ENCODE results near the gene FNDC10. TPM values are rescaled to one million over a fixed set of nuclear protein-coding genes. Genes with fewer than 3 reads are reported as not detected.
A peak's percentile ranks its signal among the peaks of the same experiment; 100 is the strongest.

FNDC10 gene
- total and polyA plus RNA-seq, 9 of the 15 experiments (the other 6 are each of a cell fraction or from before 2014, with no cell fraction given) = 0.08 to 6.3 (median 1.6) TPM

- no peak overlapping the region for H3K4me2 ChIP-seq (ENCODE audit: insufficient read depth, low read length)
- CTCF ChIA-PET (ENCODE audit: low intra/inter-chr PET ratio) = interaction anchor here (0.5 kb wide), 1 partner anchor 201 kb away, joined by 3 read pairs; the partner anchor contains the start of gene DVL1
- no peaks in the 10 kb centered on the region for H3K27me3 ChIP-seq (ENCODE audit: control insufficient read depth in 2 of 2, insufficient read depth in 2 of 2, low read length in 2 of 2)
- peak overlapping the region in 1 of 2 experiments; percentile 67; a peak in 1 of 4 replicates for H3K9ac ChIP-seq (ENCODE audit: insufficient read depth in 1 of 2, low read depth in 2 of 2, low read length in 2 of 2)
- H3K9me1 ChIP-seq (ENCODE audit: control insufficient read depth, insufficient read depth, low read length) = peaks cover 7% of the 10 kb centered on the region
- DNase-seq (ENCODE audit: extremely low read depth in 1 of 4, low spot score in 3 of 4) (no peak), FAIRE-seq (no peak), ATAC-seq (no peak)
- 93% methylated on average over 7 of the region's 7 CpGs for WGBS (ENCODE audit: insufficient coverage, low coverage, missing lambda C conversion rate)
- no peak overlapping the region for H3K27ac ChIP-seq (ENCODE audit: extremely low read depth, low read depth, low read length)
- no peaks in the 10 kb centered on the region for H3K9me3 ChIP-seq (replicated peaks; ENCODE audit: control insufficient read depth, insufficient read depth, low read depth, low read length)
- in situ Hi-C loops (cut with MboI) (no loop called here), intact Hi-C loops (cut with micrococcal nuclease) (no loop called here)
- H2AFZ ChIP-seq (ENCODE audit: low read depth, low read length) = no peak overlapping the region
- H4K20me1 ChIP-seq (replicated peaks; ENCODE audit: control insufficient read depth, insufficient read depth, low read length) = peaks cover 23% of the 10 kb centered on the region
- H3K36me3 ChIP-seq (ENCODE audit: control insufficient read depth, insufficient read depth, low read length) = peaks cover 57% of the 10 kb centered on the region; the same call in 2 of the 3 replicates
- TF ChIP-seq ZNF583 (CRISPR knock-in tag; IDR thresholded peaks at IDR 0.05) (no peak), NEUROD1 (IDR thresholded peaks at IDR 0.05; ENCODE audit: borderline replicate concordance, low read depth, low read length, partially characterized antibody) (no peak), ATF3 (IDR thresholded peaks at IDR 0.05) (no peak), ATF3 (CRISPR knock-in tag; conservative IDR thresholded peaks at IDR 0.05) (no peak), GABPA (tag; conservative IDR thresholded peaks at IDR 0.05; ENCODE audit: low read depth) (no peak), ZNF212 (CRISPR knock-in tag; IDR thresholded peaks at IDR 0.05) (no peak), E2F3 (CRISPR knock-in tag; IDR thresholded peaks at IDR 0.05) (no peak)
- peaks cover 46% of the 10 kb centered on the region for H3K79me2 ChIP-seq (ENCODE audit: control insufficient read depth, insufficient read depth, low read length)
- peaks cover 0 to 45% of the 10 kb centered on the region in 2 experiments; a peak in 2 of 5 replicates for H3K4me1 ChIP-seq (replicated peaks in 1 of 2; ENCODE audit: control insufficient read depth in 2 of 2, insufficient read depth in 2 of 2, low read length in 2 of 2)
- H3K4me3 ChIP-seq = no peak overlapping the region
- POLR2A ChIA-PET = no interaction called here
- BruUV-seq (replicated peaks) = no TSS peak
Observed at GRCh38 chr1:1550087-1550486, 49.8 kb downstream of the FNDC10 start.

All from K562 (cell line).